Keratinocyte (primary cell): Measurements from ENCODE around the gene ZCWPW1. TPM values are rescaled to one million over a fixed set of nuclear protein-coding genes. Genes with fewer than 3 reads are reported as not detected.
A peak's percentile ranks its signal among the peaks of the same experiment; 100 is the strongest.

ENCODE experiments used
- DNase-seq: peaks from one replicate; pipeline ENCODE4 v3.0.0-alpha.2; 2011; ENCODE audit warnings: low read depth, missing footprints, low spot score
- FAIRE-seq: peaks from 2 replicates; lab custom pipeline; 2011; peaks lifted over from hg19 to GRCh38; lab: Jason Lieb, UNC
- H2AFZ ChIP-seq: 2 replicates; pipeline ENCODE4 v1.6.0; 2012; ENCODE audit warnings: low read length, control low read depth, inconsistent platforms; ENCODE audit not compliant: control insufficient read depth
- H3K27ac ChIP-seq: 2 replicates; pipeline ENCODE4 v1.5.1; 2011; ENCODE audit warnings: low read length; ENCODE audit not compliant: control insufficient read depth, insufficient read depth
- H3K27me3 ChIP-seq: 3 replicates; pipeline ENCODE4 v1.6.0; 2011; ENCODE audit warnings: low read length; ENCODE audit not compliant: control insufficient read depth, insufficient read depth; ENCODE audit errors: extremely low read depth
- H3K36me3 ChIP-seq, 2 experiments: 2 replicates in 1 of 2; 3 replicates in 1 of 2; pipeline ENCODE4 v1.5.1; 2011; ENCODE audit warnings: low read length in 2 of 2, mild to moderate bottlenecking in 1 of 2; ENCODE audit not compliant: control insufficient read depth in 2 of 2, insufficient read depth in 2 of 2; ENCODE audit errors: extremely low read depth in 1 of 2
- H3K4me1 ChIP-seq: 3 replicates; pipeline ENCODE4 v1.5.1; 2011; ENCODE audit warnings: low read length; ENCODE audit not compliant: control insufficient read depth, insufficient read depth; ENCODE audit errors: extremely low read depth
- H3K4me2 ChIP-seq: 3 replicates; pipeline ENCODE4 v1.6.0; 2011; ENCODE audit warnings: low read depth, low read length; ENCODE audit not compliant: control insufficient read depth, insufficient read depth; ENCODE audit errors: extremely low read depth
- H3K4me3 ChIP-seq, 3 experiments: fragments of 200-600 bp in 1 of 3; sonication (generic) in 1 of 3; 2 replicates in 2 of 3; 3 replicates in 1 of 3; pipeline ENCODE4 v1.5.1; 2011 to 2016; ENCODE audit warnings: low read length in 3 of 3, mild to moderate bottlenecking in 3 of 3, control low read depth in 2 of 3, inconsistent platforms in 1 of 3, low read depth in 1 of 3, mixed read lengths in 1 of 3, mixed run types in 1 of 3, moderate library complexity in 1 of 3; ENCODE audit not compliant: control insufficient read depth in 2 of 3, insufficient read depth in 2 of 3; ENCODE audit errors: extremely low read depth in 1 of 3
- H3K79me2 ChIP-seq: 2 replicates; pipeline ENCODE4 v1.6.0; 2012; ENCODE audit warnings: low read length; ENCODE audit not compliant: control insufficient read depth, insufficient read depth
- H3K9ac ChIP-seq: 3 replicates; pipeline ENCODE4 v1.6.0; 2011; ENCODE audit warnings: low read length; ENCODE audit not compliant: control insufficient read depth, insufficient read depth; ENCODE audit errors: extremely low read depth
- H3K9me1 ChIP-seq: 3 replicates; pipeline ENCODE4 v1.6.0; 2011; ENCODE audit warnings: low read length; ENCODE audit not compliant: control insufficient read depth, insufficient read depth; ENCODE audit errors: extremely low read depth
- H3K9me3 ChIP-seq: 2 replicates; pipeline ENCODE4 v1.5.1; 2012; ENCODE audit warnings: low read depth, low read length; ENCODE audit not compliant: control insufficient read depth
- H4K20me1 ChIP-seq: 3 replicates; pipeline ENCODE4 v1.6.0; 2011; ENCODE audit warnings: low read length; ENCODE audit not compliant: control insufficient read depth, insufficient read depth; ENCODE audit errors: extremely low read depth
- CTCF ChIP-seq, 3 experiments: IDR thresholded peaks in 1 of 3; conservative IDR thresholded peaks in 1 of 3; optimal IDR thresholded peaks in 1 of 3; 2 replicates in 2 of 3; 3 replicates in 1 of 3; pipeline versions ENCODE3 to v1.5.1; 2011; ENCODE audit warnings: low read length in 3 of 3, mild to moderate bottlenecking in 3 of 3, moderate library complexity in 2 of 3, control low read depth in 1 of 3, inconsistent platforms in 1 of 3; ENCODE audit not compliant: insufficient read depth in 2 of 3; ENCODE audit errors: extremely low read depth in 1 of 3
- EZH2 ChIP-seq: IDR thresholded peaks from one replicate; pipeline ENCODE4 v1.6.1; 2012; ENCODE audit warnings: inconsistent platforms, mild to moderate bottlenecking, low read length, moderate library complexity
- dilution Hi-C: fragments of 300-500 bp; cut with MboI; formaldehyde crosslinking; loops from one replicate; pipeline ENCODE4 v1.7.0; 2020; ENCODE audit warnings: low sequenced_read_pairs; ENCODE audit not compliant: extremely low pct_ligation_motif_present
- polyA plus RNA-seq, 5 experiments: library from polyadenylated mRNA; depleted of rRNA in 3 of 5; stranded (reverse) in 3 of 5; stranded (forward) in 1 of 5; unstranded in 1 of 5; fragments of >200 nt; gene quantifications; 1 replicate in 1 of 5; 2 replicates in 3 of 5; 3 replicates in 1 of 5; pipeline versions ENCODE4 v1.2.1 to v1.2.3, GENCODE V29; 2011 to 2012; ENCODE audit warnings: missing spikeins in 2 of 5, low read depth in 1 of 5, low replicate concordance in 1 of 5

ZCWPW1 gene
- polyA plus RNA-seq, 1 donor (not counting 4 experiments of a cell fraction or from before 2014, with no cell fraction given): 1.4 TPM

- H3K9me3 ChIP-seq: no peaks in the 10 kb centered on the region
- FAIRE-seq: no peak
- H4K20me1 ChIP-seq: no peaks in the 10 kb centered on the region
- no peak for DNase-seq
- H3K79me2 ChIP-seq: no peaks in the 10 kb centered on the region
- no peaks in the 10 kb centered on the region for H3K27me3 ChIP-seq
- H2AFZ ChIP-seq: no peak overlapping the region
- H3K9me1 ChIP-seq: no peaks in the 10 kb centered on the region
- dilution Hi-C loops: no loop called here
- H3K36me3 ChIP-seq: peaks cover 11 to 17% of the 10 kb centered on the region in 2 experiments
- H3K4me1 ChIP-seq: no peaks in the 10 kb centered on the region
- H3K4me2 ChIP-seq: no peak overlapping the region
- no peak overlapping the region for H3K4me3 ChIP-seq
- H3K27ac ChIP-seq: no peak overlapping the region
- TF ChIP-seq CTCF (optimal IDR thresholded peaks at IDR 0.05 in 1 of 3, IDR thresholded peaks at IDR 0.05 in 1 of 3, conservative IDR thresholded peaks at IDR 0.05 in 1 of 3; ENCODE audit: extremely low read depth in 1 of 3, insufficient read depth in 2 of 3, low read length in 3 of 3): no peak
- TF ChIP-seq EZH2: no peak
- H3K9ac ChIP-seq: no peak overlapping the region
Observed at GRCh38 chr7:100466653-100467605, 38.4 kb upstream of the ZCWPW1 start.

GRCh38 chr7:100465702-100466311 lies 37.3 kb upstream of the ZCWPW1 start:
- DNase-seq: no peak
- no peaks in the 10 kb centered on the region for H3K9me1 ChIP-seq
- no peaks in the 10 kb centered on the region for H3K4me1 ChIP-seq
- H3K4me2 ChIP-seq: no peak overlapping the region
- H2AFZ ChIP-seq: no peak overlapping the region
- no peak for FAIRE-seq
- dilution Hi-C loops: no loop called here
- H4K20me1 ChIP-seq: no peaks in the 10 kb centered on the region
- no peak overlapping the region for H3K9ac ChIP-seq
- peaks cover 11 to 18% of the 10 kb centered on the region in 2 experiments for H3K36me3 ChIP-seq
- H3K9me3 ChIP-seq: no peaks in the 10 kb centered on the region
- H3K27me3 ChIP-seq: no peaks in the 10 kb centered on the region
- TF ChIP-seq CTCF (optimal IDR thresholded peaks at IDR 0.05 in 1 of 3, IDR thresholded peaks at IDR 0.05 in 1 of 3, conservative IDR thresholded peaks at IDR 0.05 in 1 of 3; ENCODE audit: extremely low read depth in 1 of 3, insufficient read depth in 2 of 3, low read length in 3 of 3) (peak; percentile 20 to 57 (median 43)), EZH2 (no peak)
- no peak overlapping the region for H3K27ac ChIP-seq
- no peak overlapping the region for H3K4me3 ChIP-seq
- H3K79me2 ChIP-seq: no peaks in the 10 kb centered on the region
